Measurements from ENCODE around the gene CHRNB2.

CHRNB2 gene

DNA sequence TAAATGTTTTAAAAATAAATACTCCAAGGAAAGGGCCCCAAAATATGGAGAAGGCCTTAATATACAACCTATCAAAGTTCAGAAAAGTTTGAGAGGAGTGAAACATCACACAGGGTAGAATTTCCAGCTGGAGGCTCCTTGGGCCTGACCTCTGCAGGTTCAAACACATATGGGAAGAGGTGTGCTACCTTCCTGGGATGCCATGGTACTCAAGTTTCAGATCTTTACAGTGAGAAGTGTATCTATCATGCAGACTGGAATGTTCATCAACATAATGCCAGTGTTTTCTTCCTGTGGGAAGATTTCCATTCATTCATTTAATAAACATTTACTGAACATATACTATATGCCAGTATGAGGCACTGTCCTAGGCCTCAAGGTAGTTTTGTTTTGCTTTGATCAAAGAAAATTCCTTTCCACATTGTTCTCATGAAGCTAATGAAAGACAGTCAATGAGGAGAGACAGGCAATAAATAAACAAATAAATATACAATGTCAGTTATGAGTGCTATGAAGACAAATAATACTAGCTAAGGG, 55.0 kb downstream of the CHRNB2 start:
- H3K27ac ChIP-seq (ENCODE audit: low read length): no peak overlapping the region
- H3K36me3 ChIP-seq (replicated peaks; ENCODE audit: low read depth, low read length): peaks cover 23% of the 10 kb centered on the region
- H3K4me1 ChIP-seq (ENCODE audit: low read length): peaks cover 11% of the 10 kb centered on the region
- TF ChIP-seq EZH2phosphoT487 (IDR thresholded peaks at IDR 0.05; ENCODE audit: low read depth) (no peak), CTCF (IDR thresholded peaks at IDR 0.05; ENCODE audit: low read depth, low read length) (no peak)
- peaks cover 69% of the 10 kb centered on the region for H4K20me1 ChIP-seq (ENCODE audit: insufficient read depth, low read length)
- no peak overlapping the region for H2AFZ ChIP-seq (ENCODE audit: low read depth, low read length)
- H3K4me2 ChIP-seq (ENCODE audit: low read length): no peak overlapping the region
- no peak overlapping the region for H3K9ac ChIP-seq (ENCODE audit: low read length)
- no peaks in the 10 kb centered on the region for H3K9me3 ChIP-seq (ENCODE audit: insufficient read depth, low read length)
- no peak overlapping the region for H3K4me3 ChIP-seq (ENCODE audit: low read length)
- peaks cover 99% of the 10 kb centered on the region for H3K79me2 ChIP-seq (ENCODE audit: low read length)
- no peaks in the 10 kb centered on the region for H3K27me3 ChIP-seq (ENCODE audit: low read depth, low read length)

GRCh38 chr1:154623358-154623757, 55.8 kb downstream of the CHRNB2 start:
- TF ChIP-seq EZH2phosphoT487 (IDR thresholded peaks at IDR 0.05; ENCODE audit: low read depth): no peak
- TF ChIP-seq CTCF (IDR thresholded peaks at IDR 0.05; ENCODE audit: low read depth, low read length): no peak
- peaks cover 67% of the 10 kb centered on the region for H4K20me1 ChIP-seq (ENCODE audit: insufficient read depth, low read length)
- H3K4me1 ChIP-seq (ENCODE audit: low read length): peaks cover 12% of the 10 kb centered on the region

DNA sequence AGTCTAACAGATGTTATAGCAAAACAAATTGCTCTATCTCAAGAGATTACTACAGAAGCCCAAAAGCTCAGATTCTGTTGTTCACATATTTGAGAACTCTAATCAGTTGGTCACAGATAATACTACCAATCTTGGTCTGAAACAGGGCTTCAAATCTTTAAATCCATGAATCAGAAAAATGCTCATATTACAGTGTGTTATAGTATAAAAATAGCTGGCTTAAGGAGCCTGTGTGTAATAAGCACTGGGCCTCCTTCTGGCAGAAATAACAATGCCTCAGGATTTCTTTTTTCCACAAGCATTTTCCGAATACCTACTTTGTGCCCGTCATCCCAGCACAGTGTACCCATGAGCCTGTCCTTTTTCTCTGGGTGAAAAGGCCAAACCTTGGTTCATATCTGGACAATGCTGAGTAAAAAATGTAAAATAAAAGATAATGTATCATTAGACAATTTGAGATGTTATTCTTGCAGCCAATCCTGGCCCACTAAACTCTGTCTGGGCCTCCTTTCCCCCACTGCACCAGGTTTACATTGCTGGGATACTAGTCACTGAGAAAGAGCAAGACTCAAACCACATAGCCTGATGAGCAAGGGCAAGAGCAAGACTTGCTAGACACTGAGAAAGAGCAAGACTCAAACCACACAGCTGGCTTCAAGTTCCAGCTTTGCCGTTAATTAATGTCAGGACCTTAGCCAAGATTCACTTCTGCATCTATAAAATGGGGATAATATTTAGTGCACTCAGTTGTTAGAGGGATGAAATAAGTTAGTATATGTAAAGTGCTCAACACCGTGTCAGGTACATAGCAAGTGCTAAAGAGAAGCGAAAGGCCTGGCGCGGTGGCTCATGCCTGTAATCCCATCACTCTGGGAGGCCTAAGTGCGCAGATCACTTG, 57.4 kb downstream of the CHRNB2 start:
- Histone ChIP-seq H3K36me3 (replicated peaks; ENCODE audit: low read depth, low read length) (peaks cover 20% of the 10 kb centered on the region), H3K4me1 (ENCODE audit: low read length) (peaks cover 19% of the 10 kb centered on the region), H3K4me2 (ENCODE audit: low read length) (no peak overlapping the region), H3K27me3 (ENCODE audit: low read depth, low read length) (no peaks in the 10 kb centered on the region), H3K9me3 (ENCODE audit: insufficient read depth, low read length) (no peaks in the 10 kb centered on the region), H3K4me3 (ENCODE audit: low read length) (no peak overlapping the region), H3K79me2 (ENCODE audit: low read length) (peaks cover 80% of the 10 kb centered on the region), H3K27ac (ENCODE audit: low read length) (no peak overlapping the region), H4K20me1 (ENCODE audit: insufficient read depth, low read length) (peaks cover 52% of the 10 kb centered on the region), H2AFZ (ENCODE audit: low read depth, low read length) (no peak overlapping the region), H3K9ac (ENCODE audit: low read length) (no peak overlapping the region)
- TF ChIP-seq EZH2phosphoT487 (IDR thresholded peaks at IDR 0.05; ENCODE audit: low read depth) (no peak), CTCF (IDR thresholded peaks at IDR 0.05; ENCODE audit: low read depth, low read length) (no peak)

More at GRCh38 chr1:154623358-154623757, 55.8 kb downstream of the CHRNB2 start:
- Histone ChIP-seq H3K4me2 (ENCODE audit: low read length) (no peak overlapping the region), H3K27ac (ENCODE audit: low read length) (no peak overlapping the region), H3K4me3 (ENCODE audit: low read length) (no peak overlapping the region), H3K27me3 (ENCODE audit: low read depth, low read length) (no peaks in the 10 kb centered on the region), H3K9me3 (ENCODE audit: insufficient read depth, low read length) (no peaks in the 10 kb centered on the region), H2AFZ (ENCODE audit: low read depth, low read length) (no peak overlapping the region), H3K9ac (ENCODE audit: low read length) (no peak overlapping the region), H3K79me2 (ENCODE audit: low read length) (peaks cover 97% of the 10 kb centered on the region), H3K36me3 (replicated peaks; ENCODE audit: low read depth, low read length) (peaks cover 23% of the 10 kb centered on the region)

DNA sequence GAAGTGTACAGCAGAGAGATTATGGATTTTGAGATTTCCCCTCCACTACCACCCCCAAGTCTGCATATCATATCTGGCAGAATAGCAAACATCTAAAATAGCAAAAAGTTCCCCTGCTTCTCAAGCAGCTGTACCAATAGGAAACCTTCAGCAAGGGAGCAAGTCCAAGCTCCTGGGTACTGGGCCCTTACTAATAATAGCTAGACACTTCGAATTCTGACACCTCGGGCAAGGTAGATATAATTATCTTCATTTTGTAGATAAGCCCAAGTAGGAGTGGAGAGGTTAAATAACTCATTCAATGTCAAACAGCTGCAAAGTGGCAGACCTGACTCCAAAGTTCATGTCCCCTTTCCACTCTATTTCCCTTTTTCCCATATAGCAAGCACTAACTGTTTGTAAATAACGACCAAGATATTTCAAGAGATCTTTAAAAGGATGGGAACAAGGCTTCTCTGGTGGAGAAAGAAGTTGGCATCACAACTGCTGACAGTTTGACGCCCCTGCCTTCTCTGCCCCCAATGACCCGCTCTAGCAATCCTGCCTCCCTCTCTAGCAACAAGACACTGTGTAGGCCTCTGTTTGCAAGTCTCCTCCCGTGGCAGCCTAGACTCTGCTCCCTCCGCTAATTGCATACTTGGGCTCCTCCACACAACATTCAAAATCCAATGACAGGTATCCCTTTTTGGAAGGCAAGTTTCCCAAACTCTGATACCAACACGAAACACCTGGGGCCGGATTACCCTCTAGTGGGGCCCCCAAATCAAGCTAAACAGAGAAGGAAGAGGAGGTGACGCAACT, 59.1 kb downstream of the CHRNB2 start:
- Histone ChIP-seq H3K4me2 (ENCODE audit: low read length) (peak overlapping the region; percentile 96), H2AFZ (ENCODE audit: low read depth, low read length) (no peak overlapping the region), H3K36me3 (replicated peaks; ENCODE audit: low read depth, low read length) (peaks cover 16% of the 10 kb centered on the region), H4K20me1 (ENCODE audit: insufficient read depth, low read length) (peaks cover 43% of the 10 kb centered on the region), H3K4me3 (ENCODE audit: low read length) (peak overlapping the region; percentile 89), H3K27me3 (ENCODE audit: low read depth, low read length) (no peaks in the 10 kb centered on the region), H3K4me1 (ENCODE audit: low read length) (peaks cover 19% of the 10 kb centered on the region), H3K27ac (ENCODE audit: low read length) (peak overlapping the region; percentile 60), H3K9me3 (ENCODE audit: insufficient read depth, low read length) (no peaks in the 10 kb centered on the region), H3K9ac (ENCODE audit: low read length) (peak overlapping the region; percentile 92), H3K79me2 (ENCODE audit: low read length) (peaks cover 64% of the 10 kb centered on the region)
- no peak for TF ChIP-seq CTCF (IDR thresholded peaks at IDR 0.05; ENCODE audit: low read depth, low read length)
- TF ChIP-seq EZH2phosphoT487 (IDR thresholded peaks at IDR 0.05; ENCODE audit: low read depth): no peak

Data from OCI-LY3 (cell line).